ENCODE results near the gene FXN. TPM values are rescaled to one million over a fixed set of nuclear protein-coding genes. Genes with fewer than 3 reads are reported as not detected.

The FXN gene
- total RNA-seq, 1 donor from 2014 or later, result 12.4 TPM

DNA sequence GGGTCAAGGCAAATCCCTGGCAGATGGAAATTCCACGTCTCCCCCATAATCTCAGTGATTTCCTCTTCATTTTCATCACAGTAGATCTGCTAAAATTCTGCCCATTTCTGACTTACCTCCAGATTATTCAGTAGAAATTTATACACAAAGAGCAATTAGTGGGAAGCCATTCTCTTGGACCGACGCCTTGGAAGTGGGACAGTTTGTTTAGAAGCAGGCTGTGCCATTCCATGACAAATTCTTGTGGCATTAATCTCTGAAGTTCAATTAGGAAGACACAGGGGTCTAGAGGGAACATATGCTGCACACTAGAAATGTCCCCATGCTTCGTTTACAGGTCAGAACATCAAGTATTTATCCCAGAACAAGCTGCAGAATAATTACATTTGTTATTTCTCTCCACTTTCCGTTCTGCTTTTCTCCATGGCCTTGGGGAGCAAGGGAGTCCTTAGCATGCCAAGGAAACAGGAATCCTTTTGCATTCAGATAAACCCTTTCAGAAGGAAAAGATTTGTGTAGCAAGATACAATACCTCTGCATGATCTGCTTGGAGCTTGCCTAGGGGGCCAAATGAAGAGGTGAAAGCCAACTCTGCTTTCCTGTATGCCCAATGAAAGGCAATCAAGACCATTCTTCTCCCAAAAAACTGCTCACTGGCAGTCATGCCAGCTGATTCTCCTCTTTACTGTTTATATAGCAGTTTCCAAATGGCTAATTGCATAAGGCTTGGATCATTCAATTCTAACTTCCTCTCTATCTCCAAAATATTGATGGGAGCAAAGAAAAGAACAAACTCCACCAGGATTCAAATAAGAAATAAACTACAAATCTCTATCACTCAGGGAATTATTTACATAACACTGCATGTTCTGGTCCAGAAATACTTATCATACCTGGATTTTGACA is 19.1 kb upstream of the FXN start:
- H3K4me3 ChIP-seq, result no peak overlapping the region
- no peaks in the 10 kb centered on the region for H3K27me3 ChIP-seq
- H3K4me1 ChIP-seq, result no peaks in the 10 kb centered on the region
- H3K36me3 ChIP-seq, result no peaks in the 10 kb centered on the region
- TF ChIP-seq, protein P1, sequence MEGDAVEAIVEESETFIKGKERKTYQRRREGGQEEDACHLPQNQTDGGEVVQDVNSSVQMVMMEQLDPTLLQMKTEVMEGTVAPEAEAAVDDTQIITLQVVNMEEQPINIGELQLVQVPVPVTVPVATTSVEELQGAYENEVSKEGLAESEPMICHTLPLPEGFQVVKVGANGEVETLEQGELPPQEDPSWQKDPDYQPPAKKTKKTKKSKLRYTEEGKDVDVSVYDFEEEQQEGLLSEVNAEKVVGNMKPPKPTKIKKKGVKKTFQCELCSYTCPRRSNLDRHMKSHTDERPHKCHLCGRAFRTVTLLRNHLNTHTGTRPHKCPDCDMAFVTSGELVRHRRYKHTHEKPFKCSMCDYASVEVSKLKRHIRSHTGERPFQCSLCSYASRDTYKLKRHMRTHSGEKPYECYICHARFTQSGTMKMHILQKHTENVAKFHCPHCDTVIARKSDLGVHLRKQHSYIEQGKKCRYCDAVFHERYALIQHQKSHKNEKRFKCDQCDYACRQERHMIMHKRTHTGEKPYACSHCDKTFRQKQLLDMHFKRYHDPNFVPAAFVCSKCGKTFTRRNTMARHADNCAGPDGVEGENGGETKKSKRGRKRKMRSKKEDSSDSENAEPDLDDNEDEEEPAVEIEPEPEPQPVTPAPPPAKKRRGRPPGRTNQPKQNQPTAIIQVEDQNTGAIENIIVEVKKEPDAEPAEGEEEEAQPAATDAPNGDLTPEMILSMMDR (IDR thresholded peaks at IDR 0.05), result no peak
- no peak for DNase-seq
- intact Hi-C loops (cut with DNase I), result no loop called here
- no peak for ATAC-seq
- H3K27ac ChIP-seq, result no peak overlapping the region
- no peaks in the 10 kb centered on the region for H3K9me3 ChIP-seq

DNA sequence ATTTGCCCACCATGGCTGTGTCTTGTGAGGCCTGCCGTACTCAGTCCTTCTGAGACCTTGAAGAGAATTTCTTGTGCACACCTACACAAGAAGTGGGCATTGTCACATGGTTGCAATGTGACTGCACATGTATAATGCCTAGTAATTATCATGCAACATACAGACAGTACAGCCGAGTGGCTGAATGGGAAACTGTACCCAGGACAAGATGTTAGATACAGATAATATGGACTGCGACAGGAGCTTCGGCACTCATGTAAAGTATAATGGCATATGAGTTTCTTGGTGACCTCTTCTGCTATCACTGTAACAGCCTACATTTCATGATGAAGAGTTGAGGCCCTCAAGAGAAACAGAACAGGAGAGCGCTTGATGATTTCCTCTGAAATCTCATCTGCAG is 16.8 kb upstream of the FXN start:
- intact Hi-C loops (cut with DNase I), result no loop called here
- ATAC-seq, result no peak

DNA sequence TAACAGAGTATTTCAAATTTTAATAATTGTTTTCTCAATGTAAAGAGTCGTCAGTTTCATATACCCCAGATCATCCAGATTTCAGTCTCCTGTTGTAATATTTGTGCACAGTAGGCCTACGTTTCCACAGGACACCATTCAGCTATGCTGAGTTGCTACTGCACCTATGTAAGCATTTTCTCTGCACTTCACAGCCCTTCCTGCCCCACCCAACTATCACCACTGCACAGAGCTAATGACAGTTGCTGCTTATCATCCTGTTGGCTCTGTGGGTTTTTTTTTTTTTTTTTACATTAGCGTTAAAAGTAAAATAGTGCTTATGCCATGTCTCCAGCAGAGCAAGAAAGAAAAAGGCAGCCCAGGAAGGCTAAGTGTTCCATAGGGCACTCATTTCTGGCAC is 15.7 kb upstream of the FXN start:
- H3K27me3 ChIP-seq, result no peaks in the 10 kb centered on the region
- no peaks in the 10 kb centered on the region for H3K36me3 ChIP-seq
- no peaks in the 10 kb centered on the region for H3K4me1 ChIP-seq
- no peak overlapping the region for H3K4me3 ChIP-seq
- TF ChIP-seq, protein P1 (IDR thresholded peaks at IDR 0.05), result no peak
- DNase-seq, result no peak
- no peak overlapping the region for H3K27ac ChIP-seq
- intact Hi-C loops (cut with DNase I), result no loop called here
- no peaks in the 10 kb centered on the region for H3K9me3 ChIP-seq
- ATAC-seq, result peak; percentile 29

More for the DNA sequence above, 16.8 kb upstream of the FXN start:
- TF ChIP-seq, protein P1 (IDR thresholded peaks at IDR 0.05), result no peak
- Histone ChIP-seq H3K27ac (no peak overlapping the region), H3K4me1 (no peaks in the 10 kb centered on the region), H3K9me3 (no peaks in the 10 kb centered on the region), H3K27me3 (no peaks in the 10 kb centered on the region), H3K36me3 (no peaks in the 10 kb centered on the region), H3K4me3 (no peak overlapping the region)
- DNase-seq, result no peak

DNA sequence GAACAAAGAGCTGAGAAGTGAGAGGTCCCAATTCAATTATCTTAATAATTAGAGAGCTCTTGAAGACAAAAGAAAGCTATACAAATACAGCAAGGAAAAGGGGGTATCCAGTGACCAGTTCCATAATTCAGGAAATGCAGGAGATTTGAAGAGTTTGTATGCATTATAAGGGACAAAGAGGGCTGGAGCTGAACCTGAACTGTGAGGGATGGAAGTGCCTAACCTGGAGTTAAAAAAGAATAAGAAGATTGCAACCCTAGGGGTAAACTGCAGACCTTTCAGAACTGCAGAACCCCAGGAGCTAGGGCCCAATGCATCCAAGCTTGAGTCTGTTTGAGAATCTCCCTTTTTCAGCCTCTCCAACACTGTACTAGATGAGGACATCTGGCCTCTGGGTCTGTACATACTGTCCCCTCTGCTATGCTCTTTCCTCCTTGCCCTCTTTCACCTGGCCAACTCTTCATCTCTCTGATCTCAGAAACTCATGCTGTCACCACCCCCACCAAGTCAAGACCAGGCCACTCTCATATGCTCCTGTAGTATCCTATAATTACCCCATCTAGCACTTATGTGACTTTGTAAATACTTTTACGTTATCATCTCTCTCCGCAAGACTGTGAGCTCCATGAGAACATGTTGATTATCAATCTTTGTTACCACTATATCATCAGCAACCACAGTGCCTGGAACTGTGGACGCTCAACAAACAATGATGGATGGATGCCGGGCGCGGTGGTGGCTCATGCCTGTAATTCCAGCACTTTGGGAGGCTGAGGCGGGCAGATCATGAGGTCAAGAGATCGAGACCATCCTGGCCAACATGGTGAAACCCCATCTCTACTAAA is 15.0 kb upstream of the FXN start:
- TF ChIP-seq, protein P1 (IDR thresholded peaks at IDR 0.05), result no peak
- H3K4me1 ChIP-seq, result no peaks in the 10 kb centered on the region
- no peaks in the 10 kb centered on the region for H3K9me3 ChIP-seq
- H3K36me3 ChIP-seq, result no peaks in the 10 kb centered on the region
- DNase-seq (no peak), ATAC-seq (no peak)
- H3K4me3 ChIP-seq, result no peak overlapping the region
- H3K27me3 ChIP-seq, result no peaks in the 10 kb centered on the region
- H3K27ac ChIP-seq, result no peak overlapping the region
- intact Hi-C loops (cut with DNase I), result no loop called here

DNA sequence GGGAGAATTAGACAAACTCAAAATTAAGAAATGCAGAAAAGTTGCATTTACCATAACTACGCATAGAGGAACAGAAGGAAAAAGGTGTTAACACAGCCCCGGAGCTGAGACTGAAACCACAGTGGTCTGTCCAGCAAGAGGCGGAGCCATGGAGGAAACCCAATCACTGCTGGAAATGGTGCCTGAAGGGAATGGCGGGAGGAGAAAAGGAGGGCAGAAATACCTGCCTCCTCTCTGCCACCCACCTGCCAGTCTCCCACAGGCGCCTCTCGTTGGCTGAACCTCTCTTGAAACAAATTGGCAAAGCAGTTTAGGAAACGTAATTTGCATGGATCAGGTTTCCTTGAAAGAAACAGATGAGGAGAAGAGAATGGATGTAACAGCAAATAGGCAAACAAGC is 11.9 kb upstream of the FXN start:
- Histone ChIP-seq H3K27ac (no peak overlapping the region), H3K27me3 (no peaks in the 10 kb centered on the region), H3K4me1 (no peaks in the 10 kb centered on the region), H3K9me3 (no peaks in the 10 kb centered on the region), H3K4me3 (no peak overlapping the region), H3K36me3 (no peaks in the 10 kb centered on the region)
- DNase-seq (no peak), ATAC-seq (no peak)
- intact Hi-C loops (cut with DNase I), result no loop called here
- TF ChIP-seq, protein P1 (IDR thresholded peaks at IDR 0.05), result no peak

Measured in upper lobe of right lung (tissue), 1 donor.